Sigmoid colon (tissue), 4 donors: Measurements from ENCODE around the gene POU2AF3.

Experiments used
- CTCF ChIP-seq, 4 experiments: fragments of 450-650 bp in 3 of 4; fragments of 200-600 bp in 1 of 4; IDR thresholded peaks; one replicate each; pipeline ENCODE4 v1.5.1; 2016 to 2019; ENCODE audit warnings: antibody characterized with exemption in 4 of 4, mild to moderate bottlenecking in 3 of 4, moderate library complexity in 2 of 4
- EP300 ChIP-seq, 4 donors: sonication (generic); formaldehyde crosslinking; IDR thresholded peaks; one replicate each; pipeline ENCODE4 v1.6.1; 2017; ENCODE audit warnings: antibody characterized with exemption in 4 of 4
- POLR2A ChIP-seq, 2 donors: fragments of 450-650 bp; IDR thresholded peaks; one replicate each; pipeline ENCODE4 v1.6.1; 2016; ENCODE audit warnings: antibody characterized with exemption in 2 of 2, mild to moderate bottlenecking in 2 of 2, moderate library complexity in 2 of 2
- POLR2AphosphoS5 ChIP-seq, 4 donors: sonication (generic); formaldehyde crosslinking; IDR thresholded peaks; one replicate each; pipeline ENCODE4 v1.6.1; 2017; ENCODE audit warnings: antibody characterized with exemption in 4 of 4

- TF ChIP-seq CTCF (IDR thresholded peaks at IDR 0.05) (no peak), POLR2A (IDR thresholded peaks at IDR 0.05) (no peak), POLR2AphosphoS5 (IDR thresholded peaks at IDR 0.05) (no peak), EP300 (IDR thresholded peaks at IDR 0.05) (no peak)
Observed at GRCh38 chr11:111351374-111352055, 53.2 kb downstream of the POU2AF3 start.
